ENCODE measurements around the gene DSPP.

The DSPP gene

DNA sequence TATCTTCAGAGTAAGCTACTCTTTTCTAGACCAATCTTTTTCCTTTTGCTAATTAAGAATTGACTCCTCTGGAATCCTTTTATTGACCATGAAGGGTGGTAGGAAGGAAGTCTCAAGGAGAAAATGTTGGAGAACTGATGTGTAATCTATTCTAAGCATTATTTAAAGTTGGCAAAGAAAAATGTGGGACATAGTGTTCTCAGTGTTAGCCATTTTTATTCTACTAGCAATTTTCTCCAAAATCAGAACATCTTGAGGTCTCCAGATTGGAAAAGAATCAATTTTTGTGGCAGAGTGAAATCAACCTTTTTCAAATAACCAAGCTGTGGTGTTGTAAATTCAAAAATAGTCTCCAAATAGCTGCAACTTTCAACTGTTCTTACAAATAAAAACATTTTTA, 23.3 kb downstream of the DSPP start:
- no peak for DNase-seq (ENCODE audit: low spot score)

DNA sequence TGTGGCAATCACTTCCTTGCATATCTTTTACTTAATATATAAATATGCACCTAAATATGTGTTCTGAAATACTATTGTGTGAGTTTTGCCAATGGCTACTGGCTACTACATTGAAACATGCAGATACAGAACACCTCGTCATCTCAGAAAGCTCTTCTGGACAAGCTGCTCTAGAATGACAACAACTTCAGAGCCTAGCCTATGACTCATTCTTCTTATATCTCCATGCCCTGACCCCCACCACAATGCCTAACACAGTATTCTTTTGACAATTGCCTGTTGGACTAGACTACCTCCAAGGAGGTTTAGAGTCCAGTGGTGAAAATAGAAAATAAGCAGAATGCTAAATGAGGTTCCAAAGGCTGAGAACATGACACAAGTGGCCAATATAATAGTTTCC, 24.1 kb downstream of the DSPP start:
- DNase-seq (ENCODE audit: low spot score): no peak

DNA sequence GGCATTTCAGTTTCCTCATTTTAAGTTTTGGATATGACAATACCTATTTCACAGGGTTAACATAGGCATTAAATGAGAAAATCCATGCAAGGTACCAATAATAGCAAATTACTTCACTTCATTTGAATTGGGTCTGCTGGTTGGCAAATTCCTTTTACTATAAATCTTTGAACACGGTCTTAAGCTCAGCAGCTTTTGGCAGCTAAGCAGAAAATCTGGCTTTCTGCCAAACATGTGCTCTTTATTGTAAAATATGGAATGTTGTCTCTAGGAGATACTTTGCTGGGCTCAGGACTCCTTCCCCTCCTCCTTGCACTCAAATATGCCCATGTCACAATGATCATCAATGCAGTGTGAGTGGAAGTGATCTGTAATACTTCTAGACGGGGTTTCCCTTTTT, 24.9 kb downstream of the DSPP start:
- DNase-seq (ENCODE audit: low spot score): no peak

DNA sequence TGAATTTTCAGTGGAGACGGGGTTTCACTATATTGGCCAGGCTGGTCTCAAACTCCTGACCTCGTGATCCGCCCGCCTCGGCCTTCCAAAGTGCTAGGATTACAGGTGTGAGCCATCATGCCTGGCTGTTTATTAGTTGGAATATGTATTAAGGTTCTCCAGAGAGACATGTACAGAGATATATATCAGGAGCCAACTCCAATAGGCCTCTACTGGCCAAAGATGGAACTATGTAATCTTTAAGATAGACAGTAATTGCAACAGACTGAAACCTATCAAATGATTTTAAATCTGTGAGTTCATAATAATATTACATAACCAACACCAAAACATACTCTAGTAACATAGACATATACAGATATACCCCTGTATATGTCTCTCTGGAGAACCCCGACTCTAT, 36.0 kb downstream of the DSPP start:
- DNase-seq (ENCODE audit: low spot score): no peak

DNA sequence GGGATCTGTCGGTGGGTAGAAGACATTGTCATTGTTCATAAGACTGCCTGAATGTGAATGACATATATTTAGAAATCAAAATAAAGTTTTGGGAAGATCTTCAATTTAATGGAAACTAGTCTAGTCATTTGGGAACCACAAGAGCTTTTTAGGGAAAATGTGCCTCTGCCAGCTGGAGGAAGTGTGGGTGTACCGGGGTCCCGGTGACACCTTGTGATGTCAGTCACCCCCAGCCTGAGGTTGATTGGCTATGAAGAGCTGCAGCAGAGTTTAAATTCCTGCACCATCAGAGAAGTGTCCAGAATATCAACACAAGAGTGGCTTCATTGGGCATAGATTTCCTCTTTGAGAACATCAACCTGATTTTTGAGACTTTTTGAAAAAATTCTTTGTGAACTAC, 41.7 kb downstream of the DSPP start, which contains the start of gene DMP1:
TSS of gene DMP1 (plus strand) at position 301 of the 400 bp plus-strand sequence. CDS start 6,213 bp downstream, outside the sequence.
- no peak for DNase-seq (ENCODE audit: low spot score)

DNA sequence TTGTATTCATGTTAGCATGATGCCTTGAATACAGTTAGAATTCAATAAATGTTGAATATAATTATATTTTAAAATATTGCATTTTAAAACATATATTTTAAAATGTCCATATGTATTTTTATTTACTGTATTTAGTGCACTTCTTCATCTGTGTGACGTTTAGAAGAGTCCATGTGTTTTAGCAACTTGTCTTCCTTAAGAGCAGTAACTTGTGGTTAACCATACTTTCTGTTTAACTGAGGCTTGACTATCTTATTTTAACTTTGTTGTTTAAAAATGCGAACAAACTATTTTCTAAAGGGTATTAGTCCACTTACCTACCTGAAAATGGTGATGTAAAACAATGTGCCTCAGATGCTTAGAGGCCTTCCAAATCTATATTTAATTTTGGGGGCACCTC, 42.6 kb downstream of the DSPP start:
- DNase-seq (ENCODE audit: low spot score): no peak

DNA sequence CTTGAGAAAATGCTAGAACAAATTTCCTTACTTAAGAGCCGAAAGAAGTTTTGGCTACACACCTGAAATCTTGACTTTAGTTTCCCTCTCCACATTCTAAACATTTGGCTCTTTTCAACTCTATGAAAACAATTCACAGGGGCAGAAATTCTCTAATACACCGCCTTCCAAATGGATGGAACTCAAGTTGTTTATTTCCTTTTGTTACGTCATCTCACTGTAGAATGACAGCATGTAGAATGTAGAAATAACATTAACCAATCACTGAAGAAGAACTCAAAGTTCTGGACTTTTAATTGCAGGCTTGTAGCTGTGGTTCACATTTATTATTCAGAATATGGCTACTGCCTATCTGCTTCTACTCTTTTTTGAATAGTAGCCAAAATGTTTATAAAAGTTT, 43.6 kb downstream of the DSPP start:
- no peak for DNase-seq (ENCODE audit: low spot score)

DNA sequence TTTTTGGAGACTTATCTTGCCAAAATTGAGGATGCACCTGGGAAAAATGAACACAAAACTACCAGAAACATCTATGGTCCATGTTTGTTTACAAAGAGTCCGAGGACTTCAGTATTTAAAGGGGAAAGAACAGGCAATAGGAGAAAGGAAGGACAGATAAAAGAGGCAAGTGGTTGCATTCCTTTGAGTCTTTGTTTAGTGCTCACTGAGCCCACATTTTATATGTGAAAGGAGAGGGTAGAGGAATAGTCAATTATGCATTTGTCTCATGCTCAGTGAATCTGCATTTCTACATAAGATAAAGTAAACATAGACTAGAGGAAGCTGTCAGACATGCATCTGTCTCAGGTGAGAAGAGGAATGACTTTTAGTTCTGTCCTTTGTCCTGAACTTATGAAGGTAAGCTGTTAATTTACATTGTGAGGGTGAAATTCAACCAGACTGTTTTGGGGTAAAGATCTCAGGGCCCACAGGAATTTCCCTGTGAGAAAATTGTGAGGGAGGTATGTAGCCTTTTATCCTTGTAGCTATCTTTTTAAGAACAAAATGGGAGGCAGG, 46.2 kb downstream of the DSPP start:
- DNase-seq (ENCODE audit: low spot score): no peak

DNA sequence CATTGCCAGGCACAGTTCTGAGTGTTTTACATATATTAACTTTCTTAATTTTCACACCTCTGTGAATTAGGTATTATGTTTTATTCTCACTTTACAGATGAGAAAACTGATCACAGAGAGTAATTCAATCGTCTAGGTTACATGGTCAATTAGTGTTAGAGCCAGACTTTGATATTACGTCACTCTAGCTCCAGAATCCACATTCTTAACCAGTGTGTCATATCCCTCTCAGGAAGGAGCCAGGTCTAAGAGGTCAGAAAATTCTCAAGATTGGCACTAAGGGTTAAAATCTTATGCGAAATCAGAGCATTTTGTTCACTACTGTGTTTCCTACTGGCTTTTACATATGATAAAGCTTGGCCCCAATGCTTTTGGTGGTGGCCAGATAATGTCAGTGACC, 49.2 kb downstream of the DSPP start:
- no peak for DNase-seq (ENCODE audit: low spot score)

DNA sequence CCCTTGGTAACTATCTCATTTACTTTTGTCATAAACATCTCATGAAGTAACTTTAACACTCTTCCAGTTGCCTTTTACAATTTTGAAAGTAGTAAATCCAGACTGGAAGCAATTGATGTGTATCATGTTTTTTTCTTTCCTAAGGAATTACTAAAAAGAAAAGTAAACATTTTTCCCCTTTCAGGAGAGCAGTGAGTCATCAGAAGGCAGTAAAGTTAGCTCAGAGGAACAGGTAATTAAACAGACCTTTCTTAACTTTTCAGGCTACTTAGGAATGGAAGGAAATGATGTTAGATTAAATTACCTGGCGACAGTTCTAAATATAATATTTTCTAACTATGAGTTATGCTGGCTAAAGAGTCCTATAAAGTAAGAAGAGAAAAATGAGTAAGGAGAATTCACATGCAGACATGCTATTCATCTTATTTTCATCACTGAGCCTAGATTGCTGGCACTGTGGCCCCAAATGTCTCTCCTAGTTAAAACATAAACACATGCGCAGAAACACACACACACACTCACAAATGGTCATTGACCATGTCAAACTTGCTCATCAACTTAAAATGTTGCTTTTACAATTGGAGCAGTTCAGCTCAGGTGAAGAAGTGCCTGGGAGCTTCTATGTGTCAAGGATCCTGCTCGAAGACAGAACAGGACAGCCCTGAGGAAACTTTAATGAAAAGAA, 51.1 kb downstream of the DSPP start:
- no peak for DNase-seq (ENCODE audit: low spot score)

DNA sequence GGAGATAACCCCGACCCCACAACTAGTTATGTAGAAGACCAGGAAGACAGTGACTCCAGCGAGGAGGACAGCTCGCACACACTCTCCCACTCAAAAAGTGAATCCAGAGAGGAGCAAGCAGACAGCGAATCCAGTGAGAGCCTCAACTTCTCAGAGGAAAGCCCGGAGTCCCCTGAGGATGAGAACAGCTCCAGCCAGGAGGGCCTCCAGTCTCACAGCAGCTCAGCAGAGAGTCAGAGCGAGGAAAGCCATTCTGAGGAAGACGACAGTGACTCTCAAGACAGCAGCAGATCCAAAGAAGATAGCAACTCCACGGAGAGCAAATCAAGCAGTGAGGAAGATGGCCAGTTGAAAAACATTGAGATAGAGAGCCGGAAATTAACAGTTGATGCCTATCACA, 54.5 kb downstream of the DSPP start:
- DNase-seq (ENCODE audit: low spot score): no peak

Measured in iPS-NIHi11 (cell line).